Hepatic stellate cell (primary cell): ENCODE results near the gene HAUS7.

ENCODE experiments used
- DNase-seq: peaks from one replicate; pipeline ENCODE4 v3.0.0; 2011; ENCODE audit warnings: low spot score

Gene HAUS7

GRCh38 chrX:153470411-153471363, at the start of gene HAUS7:
TSS of gene HAUS7 (minus strand) at chrX:153470576. CDS start at chrX:153470557, 19 bp downstream.
- DNase-seq, result peak; percentile 94

- DNase-seq, result peak; percentile 85
Measured at GRCh38 chrX:153519569-153520286, 49.4 kb upstream of the HAUS7 start.

DNA sequence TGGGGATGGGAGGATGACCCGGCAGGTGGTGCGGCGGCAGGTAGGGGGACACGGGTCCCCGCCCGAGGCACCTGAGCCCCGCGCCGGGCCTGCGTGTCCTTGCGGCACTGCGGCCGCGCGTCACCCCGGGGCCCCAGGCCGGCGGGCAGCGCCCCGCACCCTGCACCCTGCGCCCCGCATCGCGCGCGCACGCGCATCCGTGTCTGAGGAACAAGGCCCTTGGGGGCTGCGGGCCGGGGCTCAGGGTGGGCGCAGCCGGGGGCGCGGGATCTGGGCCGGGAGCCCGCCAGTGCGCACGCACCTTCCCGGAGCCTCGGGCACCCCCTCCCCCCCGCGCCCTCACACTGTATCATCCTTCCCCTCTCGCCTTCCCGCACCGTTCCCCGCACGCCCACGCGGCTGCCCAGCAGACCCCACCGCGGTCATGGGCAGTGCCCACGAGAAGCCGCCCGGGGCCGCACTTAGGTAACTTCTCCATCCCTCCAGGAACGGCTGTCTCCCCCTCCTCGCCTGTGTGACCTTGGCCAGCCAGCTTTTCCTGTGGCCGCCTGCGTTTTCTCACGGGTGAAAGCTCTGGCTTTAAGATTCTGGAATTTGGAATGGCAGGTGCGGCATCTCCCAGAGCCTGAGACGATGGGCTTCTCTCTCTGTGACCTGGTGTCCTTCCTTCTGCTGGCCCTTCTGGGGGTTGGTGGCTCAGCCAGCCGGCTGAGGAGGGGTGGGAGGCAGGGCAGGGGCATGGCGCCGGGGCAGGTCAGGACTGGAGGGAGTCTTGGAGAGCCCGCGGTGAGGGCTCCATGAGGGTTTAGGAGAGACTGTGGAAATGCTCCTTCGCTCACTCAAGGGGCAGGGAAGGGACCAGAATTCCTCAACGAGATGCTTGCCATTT, 47.8 kb upstream of the HAUS7 start:
- no peak for DNase-seq

DNA sequence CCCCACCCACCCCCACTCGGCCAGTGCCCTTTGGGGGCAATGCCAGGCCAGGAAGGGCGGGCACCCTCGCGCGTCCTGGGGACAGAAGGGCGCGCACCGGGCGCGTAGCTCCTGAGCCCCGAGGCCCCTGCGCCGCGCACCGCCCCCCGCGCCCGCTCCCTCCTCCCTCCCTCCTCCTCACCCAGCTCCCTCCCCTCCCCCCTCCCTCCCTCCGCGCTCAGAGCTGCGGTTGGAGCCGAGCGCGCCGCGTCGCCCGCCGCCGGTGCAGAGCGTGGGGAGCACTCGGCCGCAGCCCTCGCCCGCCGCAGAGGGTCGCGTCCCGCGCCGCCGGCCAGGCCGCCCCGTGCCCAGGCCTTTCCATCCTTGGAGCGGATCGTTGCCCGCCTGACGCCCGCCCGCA, 47.0 kb upstream of the HAUS7 start, which contains the start of gene ATP2B3:
Gene ATP2B3 (plus strand): TSS at position 220 of the 400 bp plus-strand sequence. CDS start 18,606 bp downstream, outside the sequence.
- no peak for DNase-seq

GRCh38 chrX:153516073-153516472, 45.7 kb upstream of the HAUS7 start:
- no peak for DNase-seq

DNA sequence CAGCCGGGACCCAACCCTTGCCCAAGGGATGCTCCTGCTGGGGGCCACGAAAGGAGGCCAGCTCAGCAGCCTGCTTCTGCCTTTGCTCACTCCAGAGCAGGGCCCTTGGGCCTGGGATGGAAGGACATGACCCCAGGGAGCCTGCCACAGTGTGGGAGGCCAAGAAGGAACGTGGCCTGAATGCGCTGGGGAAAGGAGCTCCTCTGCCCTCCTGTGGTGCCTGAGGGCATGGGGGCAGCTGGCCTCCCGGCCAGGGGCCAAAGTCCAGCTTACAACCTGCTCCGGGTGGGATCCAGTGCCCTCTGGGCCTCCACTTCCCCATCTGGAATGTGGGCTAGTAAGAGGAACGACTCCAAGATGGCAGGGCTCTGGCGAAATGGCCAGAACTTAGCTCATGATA, 45.1 kb upstream of the HAUS7 start:
- no peak for DNase-seq

GRCh38 chrX:153514259-153514658, 43.9 kb upstream of the HAUS7 start:
- DNase-seq, result no peak

DNA sequence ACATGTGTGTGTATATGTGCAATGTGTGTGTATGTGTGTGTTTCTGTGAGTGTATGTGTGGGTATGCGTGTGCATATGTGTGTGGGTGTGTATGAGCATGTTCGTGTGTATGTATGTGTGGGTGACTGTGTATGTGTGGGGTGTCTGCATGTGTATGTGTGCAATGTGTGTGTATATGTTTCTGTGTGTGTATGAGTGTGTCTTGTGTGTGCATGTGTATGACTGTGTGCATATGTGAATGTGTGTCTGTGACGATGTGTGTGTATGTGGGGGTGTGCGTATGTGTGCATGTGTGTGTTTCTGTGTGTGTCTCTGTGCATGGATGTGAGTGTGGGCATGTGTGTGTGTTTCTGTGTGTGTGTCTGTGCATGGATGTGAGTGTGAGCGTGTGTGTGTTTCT, 42.9 kb upstream of the HAUS7 start:
- DNase-seq, result no peak

DNA sequence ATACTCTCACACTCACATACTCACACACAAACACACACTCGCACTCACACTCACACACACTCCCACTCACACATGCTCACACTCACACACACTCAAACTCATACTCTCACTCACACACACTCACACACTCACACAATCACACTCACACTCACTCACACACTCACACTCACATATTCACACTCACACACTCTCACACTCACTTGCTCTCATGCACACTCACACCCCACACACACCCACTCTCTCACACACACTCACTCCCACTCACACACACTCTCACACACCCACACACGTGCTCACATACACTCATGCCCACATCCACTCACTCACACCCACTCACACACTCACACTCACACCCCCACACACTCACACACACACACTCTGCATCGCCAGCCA, 42.1 kb upstream of the HAUS7 start:
- DNase-seq, result no peak

DNA sequence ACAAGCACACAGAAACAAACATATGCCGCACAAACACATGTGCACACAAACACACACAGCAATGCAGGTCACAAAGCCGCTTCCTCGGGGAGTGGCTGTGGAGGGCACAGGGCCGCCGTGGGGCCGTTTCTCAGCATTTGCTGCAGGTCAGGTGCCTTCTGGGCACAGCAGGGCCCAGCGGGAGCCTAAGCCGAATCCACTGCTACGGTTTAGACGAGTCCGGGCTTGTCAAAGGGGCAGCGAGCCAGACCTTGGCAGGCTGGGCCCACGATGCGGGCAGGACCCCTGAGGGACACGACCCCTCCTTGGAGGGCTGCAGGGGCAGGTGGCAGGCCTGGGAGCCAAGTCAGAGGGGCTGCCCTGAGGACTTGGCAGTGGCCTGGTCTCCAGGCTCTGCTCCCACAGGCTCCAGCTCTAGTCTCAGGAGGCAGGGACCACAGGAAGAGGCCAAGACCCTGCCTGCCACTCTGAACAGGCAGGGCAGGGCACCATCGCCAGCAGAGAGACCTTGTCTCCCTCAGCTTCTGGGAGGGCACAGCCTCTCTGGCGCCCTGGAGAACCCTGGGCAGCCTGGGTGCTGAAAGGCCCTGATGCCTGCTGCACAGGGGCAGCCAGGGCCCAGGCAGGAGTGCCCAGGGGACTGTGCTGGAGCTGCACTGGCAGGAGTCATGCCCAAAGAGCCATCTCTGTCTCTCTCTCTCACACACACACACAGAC, 41.6 kb upstream of the HAUS7 start:
- DNase-seq, result no peak

DNA sequence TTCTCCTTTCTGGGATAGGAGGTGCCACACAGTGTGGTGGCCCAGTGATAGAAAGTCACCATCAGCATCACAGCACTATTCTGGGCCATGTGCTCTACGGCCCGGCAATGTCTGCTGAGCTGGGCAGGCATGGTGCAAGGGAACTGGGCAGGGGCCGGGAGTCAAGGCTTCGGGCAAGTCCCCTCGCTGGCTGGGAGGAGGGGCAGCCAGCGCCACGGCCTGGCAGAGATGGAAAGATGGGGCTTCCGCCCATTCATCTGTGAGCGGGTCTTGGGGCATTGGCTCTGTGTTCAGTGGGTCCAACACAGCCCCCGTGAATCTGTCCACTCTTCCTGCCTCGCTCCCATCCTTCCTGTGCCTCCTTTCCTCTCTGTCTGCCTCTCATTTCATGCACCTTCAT, 40.0 kb upstream of the HAUS7 start:
- DNase-seq, result no peak

GRCh38 chrX:153509592-153509991, 39.2 kb upstream of the HAUS7 start:
- no peak for DNase-seq

- DNase-seq, result peak; percentile 87
Measured at GRCh38 chrX:153507484-153508178, 37.3 kb upstream of the HAUS7 start.

DNA sequence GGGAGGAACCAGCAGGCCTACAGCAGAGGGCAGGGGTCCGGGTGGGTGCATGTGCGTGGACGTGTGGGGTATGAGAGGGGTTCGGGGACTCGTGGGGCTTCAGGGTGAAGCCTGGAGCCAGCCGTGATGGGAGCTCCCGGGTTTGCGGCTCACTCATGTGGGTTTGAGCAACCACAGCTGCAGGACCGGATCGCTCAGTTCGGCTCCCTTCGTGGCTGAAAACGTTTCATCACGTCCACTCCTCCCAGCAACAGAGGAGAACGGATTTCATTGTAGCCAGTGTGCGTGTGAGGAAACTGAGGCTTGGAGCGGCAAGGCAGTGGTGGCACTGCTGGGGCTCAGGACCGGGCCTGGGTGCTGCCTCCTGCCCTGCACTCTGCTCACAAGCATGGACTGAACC, 35.0 kb upstream of the HAUS7 start:
- no peak for DNase-seq

GRCh38 chrX:153504445-153505016, 34.2 kb upstream of the HAUS7 start:
- no peak for DNase-seq

DNA sequence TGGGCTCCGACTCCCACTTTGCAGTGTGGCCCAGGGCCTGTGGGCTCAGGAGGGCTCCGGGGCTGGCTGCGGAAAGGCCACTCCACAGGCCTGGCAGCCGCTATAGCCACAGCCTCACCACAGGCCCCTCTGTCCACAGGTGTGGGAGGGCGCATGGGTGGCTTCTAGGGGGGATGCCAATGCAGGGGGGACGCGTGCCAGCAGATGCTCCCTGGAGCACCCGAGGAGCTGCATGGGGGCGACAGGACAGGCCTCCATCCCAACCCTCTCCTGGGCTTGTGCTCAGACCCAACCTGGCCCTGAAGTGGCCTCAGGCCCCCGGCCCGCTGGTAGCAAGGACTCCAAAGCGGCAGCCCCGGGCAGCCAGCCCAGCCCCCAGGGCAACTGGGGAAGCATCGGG, 32.4 kb upstream of the HAUS7 start:
- DNase-seq, result no peak

GRCh38 chrX:153502131-153502530, 31.8 kb upstream of the HAUS7 start:
- no peak for DNase-seq

- DNase-seq, result no peak
Measured at GRCh38 chrX:153501530-153501929, 31.2 kb upstream of the HAUS7 start.

GRCh38 chrX:153500676-153501280, 30.4 kb upstream of the HAUS7 start:
- no peak for DNase-seq

GRCh38 chrX:153499876-153500275, 29.5 kb upstream of the HAUS7 start:
- DNase-seq, result no peak
